Endothelial cell of umbilical vein (primary cell): ENCODE results near the gene CCR4.

Experiments
- CTCF ChIP-seq, 2 donors: IDR thresholded peaks; 1 replicate in 1 of 2; 2 replicates in 1 of 2; pipeline ENCODE4 v1.5.1; 2011; ENCODE audit warnings: low read length in 2 of 2, mild to moderate bottlenecking in 2 of 2, moderate library complexity in 2 of 2, control low read depth in 1 of 2, inconsistent platforms in 1 of 2, low read depth in 1 of 2; ENCODE audit not compliant: insufficient read depth in 1 of 2; ENCODE audit errors: extremely low read depth in 1 of 2
- EZH2 ChIP-seq: IDR thresholded peaks from 2 replicates; pipeline ENCODE4 v1.6.1; 2012; ENCODE audit warnings: borderline replicate concordance, low read depth, mild to moderate bottlenecking, moderate library complexity, low read length, inconsistent platforms; ENCODE audit not compliant: severe bottlenecking
- MYC ChIP-seq: IDR thresholded peaks from one replicate; pipeline ENCODE4 v1.6.1; 2011; ENCODE audit warnings: mild to moderate bottlenecking, low read depth, low read length
- POLR2A ChIP-seq: IDR thresholded peaks from 2 replicates; pipeline ENCODE4 v1.6.1; 2012; ENCODE audit warnings: low read depth, mild to moderate bottlenecking, control low read depth, low read length
- POLR2AphosphoS5 ChIP-seq: IDR thresholded peaks from 2 replicates; pipeline ENCODE4 v1.6.1; 2012; ENCODE audit warnings: low read depth, mild to moderate bottlenecking, control low read depth, low read length, moderate library complexity; ENCODE audit not compliant: insufficient read depth

- TF ChIP-seq CTCF (IDR thresholded peaks at IDR 0.05; ENCODE audit: extremely low read depth in 1 of 2, insufficient read depth in 1 of 2, low read depth in 1 of 2, low read length in 2 of 2) (no peak), POLR2A (no peak), MYC (no peak), POLR2AphosphoS5 (no peak), EZH2 (no peak)
These were observed 47.4 kb downstream of the CCR4 start for GRCh38 chr3:32998631-32999451.
